ENCODE data around the gene HMBS.

DNA sequence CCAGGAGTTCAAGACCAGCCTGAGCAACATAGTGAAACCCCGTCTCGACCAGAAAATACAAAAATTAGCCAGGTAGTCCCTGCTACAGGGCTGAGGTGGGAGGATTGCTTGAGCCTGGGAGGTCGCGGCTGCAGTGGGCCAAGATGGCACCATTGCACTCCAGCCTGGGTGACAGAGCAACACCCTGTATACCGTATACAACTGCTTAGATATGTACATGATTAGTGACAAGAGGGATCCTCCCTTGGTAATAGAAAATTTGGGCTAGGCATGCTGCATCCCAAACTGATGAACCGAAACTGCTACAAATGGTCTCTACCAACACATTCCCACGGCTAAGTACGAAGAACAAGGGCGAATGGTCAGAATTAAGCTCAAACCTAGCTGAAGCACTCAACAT, 41.8 kb upstream of the HMBS start:
- TF ChIP-seq, protein P1, sequence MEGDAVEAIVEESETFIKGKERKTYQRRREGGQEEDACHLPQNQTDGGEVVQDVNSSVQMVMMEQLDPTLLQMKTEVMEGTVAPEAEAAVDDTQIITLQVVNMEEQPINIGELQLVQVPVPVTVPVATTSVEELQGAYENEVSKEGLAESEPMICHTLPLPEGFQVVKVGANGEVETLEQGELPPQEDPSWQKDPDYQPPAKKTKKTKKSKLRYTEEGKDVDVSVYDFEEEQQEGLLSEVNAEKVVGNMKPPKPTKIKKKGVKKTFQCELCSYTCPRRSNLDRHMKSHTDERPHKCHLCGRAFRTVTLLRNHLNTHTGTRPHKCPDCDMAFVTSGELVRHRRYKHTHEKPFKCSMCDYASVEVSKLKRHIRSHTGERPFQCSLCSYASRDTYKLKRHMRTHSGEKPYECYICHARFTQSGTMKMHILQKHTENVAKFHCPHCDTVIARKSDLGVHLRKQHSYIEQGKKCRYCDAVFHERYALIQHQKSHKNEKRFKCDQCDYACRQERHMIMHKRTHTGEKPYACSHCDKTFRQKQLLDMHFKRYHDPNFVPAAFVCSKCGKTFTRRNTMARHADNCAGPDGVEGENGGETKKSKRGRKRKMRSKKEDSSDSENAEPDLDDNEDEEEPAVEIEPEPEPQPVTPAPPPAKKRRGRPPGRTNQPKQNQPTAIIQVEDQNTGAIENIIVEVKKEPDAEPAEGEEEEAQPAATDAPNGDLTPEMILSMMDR (IDR thresholded peaks at IDR 0.05), result no peak
- TF ChIP-seq POLR2A (IDR thresholded peaks at IDR 0.05) (no peak), POLR2AphosphoS5 (IDR thresholded peaks at IDR 0.05) (no peak)
